GM19035 (cell line): ENCODE data around the gene OR2AG1.

Experiments used
- ATAC-seq: cut with Tn5 transposase; IDR thresholded peaks from one replicate; pipeline ENCODE4 v1.9.1; 2021; ENCODE audit not compliant: unreplicated experiment

OR2AG1 gene, protein sequence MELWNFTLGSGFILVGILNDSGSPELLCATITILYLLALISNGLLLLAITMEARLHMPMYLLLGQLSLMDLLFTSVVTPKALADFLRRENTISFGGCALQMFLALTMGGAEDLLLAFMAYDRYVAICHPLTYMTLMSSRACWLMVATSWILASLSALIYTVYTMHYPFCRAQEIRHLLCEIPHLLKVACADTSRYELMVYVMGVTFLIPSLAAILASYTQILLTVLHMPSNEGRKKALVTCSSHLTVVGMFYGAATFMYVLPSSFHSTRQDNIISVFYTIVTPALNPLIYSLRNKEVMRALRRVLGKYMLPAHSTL

GRCh38 chr11:6782720-6783119 lies at the start of gene OR2AG1:
OR2AG1 (plus strand) TSS chr11:6783020; CDS start chr11:6785038, 2,018 bp downstream.
- ATAC-seq: no peak

DNA sequence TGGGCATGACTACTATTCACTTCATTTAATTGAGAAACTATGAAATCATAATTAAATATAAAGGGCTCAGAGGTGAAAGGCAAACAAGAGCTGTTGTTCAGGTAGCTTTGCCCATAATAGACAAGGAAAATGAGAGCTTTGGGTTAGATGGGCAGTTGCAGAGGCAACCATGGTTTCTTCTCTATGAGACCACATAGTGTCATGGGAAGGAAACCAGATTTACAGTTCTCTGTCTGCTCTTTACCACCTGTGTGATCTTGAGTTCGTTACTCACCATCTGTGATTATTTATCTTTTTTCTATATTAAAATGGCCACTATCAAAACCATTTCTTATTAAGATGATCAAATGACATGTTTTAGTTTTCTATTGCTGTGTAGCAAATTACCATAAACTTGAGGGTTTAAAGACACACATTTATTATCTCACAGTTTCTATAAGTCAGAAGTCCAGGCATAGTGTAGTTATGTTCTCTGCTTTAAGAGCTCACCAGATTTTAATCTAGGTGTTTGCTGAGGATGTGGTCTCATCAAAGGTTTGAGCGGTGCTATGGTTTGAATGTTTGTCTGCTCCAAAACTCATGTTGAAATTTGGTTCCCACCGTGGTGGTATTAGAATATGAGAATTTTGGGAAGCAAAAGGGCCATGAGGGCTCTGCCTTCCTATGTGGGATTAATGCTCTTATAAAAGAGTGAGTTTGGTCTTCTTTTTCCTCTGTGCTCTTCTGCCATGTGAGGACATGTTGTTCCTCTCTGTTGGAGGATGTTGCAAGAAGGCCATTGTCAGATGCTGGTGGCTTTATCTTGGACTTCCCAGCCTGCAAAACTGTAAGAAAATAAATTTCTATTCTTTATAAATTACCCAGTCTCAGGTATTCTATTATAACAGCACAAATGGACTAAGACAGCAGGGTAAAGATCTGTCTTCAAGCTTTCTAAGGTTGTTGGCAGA lies 49.2 kb upstream of the OR2AG1 start:
- no peak for ATAC-seq

DNA sequence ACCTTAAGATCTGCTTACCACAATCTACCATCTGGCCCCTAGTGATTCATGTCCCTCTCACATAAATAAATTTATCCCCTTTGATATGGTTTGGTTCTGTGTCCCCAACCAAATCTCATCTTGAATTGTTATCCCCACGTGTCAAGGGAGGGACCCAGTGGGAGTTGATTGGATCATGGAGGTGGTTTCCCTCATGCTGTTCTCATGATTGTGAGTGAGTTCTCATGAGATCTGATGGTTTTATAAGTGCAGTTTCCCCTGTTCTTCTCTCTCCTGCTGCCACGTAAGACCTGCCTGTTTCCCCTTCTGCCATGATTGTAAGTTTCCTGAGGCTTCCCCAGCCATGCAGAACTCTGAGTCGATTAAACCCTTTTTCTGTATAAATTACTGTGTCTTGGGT lies 48.2 kb upstream of the OR2AG1 start:
- ATAC-seq: no peak

DNA sequence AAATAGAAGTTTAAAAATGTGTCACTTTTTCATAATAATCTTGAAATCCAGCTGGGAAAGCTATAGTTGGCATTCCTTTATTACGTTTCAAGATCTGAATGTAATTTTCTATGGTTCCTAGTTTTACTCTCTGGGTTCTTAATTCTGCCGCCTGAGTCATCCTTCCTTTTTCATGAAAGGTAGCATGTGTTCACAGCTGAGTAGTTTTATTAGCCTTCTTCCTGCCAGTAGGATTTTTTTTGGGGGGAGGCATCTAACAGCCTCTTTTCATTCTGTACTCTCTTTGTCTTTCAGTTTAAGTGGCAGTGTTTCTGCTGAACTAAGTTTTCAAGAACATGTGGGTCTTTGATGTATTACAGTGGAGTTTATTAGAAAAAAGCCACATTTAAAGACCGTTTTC lies 47.5 kb upstream of the OR2AG1 start:
- no peak for ATAC-seq

GRCh38 chr11:6736495-6737121 lies 46.2 kb upstream of the OR2AG1 start:
- ATAC-seq: no peak

- ATAC-seq: peak; percentile 78
Observed at GRCh38 chr11:6737872-6738466, 44.9 kb upstream of the OR2AG1 start.

DNA sequence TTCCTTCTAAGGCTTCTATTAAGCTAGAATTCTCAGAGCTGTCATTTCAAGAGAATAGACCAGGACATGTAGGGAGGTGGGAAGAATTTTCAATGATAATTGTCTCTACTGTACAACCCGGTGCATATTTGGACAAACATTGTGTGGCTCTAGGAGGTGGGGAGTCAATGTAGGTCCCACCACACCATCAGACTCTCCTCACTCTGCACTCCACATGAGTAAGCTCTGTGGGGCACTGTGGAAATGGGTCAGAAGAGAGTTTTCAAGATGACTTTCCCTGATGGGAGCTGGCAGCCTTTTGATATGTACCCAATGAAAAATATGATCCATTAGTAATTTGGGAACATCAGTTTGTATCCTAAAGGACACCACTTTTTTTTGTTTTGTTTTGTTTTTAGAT lies 44.2 kb upstream of the OR2AG1 start:
- no peak for ATAC-seq

DNA sequence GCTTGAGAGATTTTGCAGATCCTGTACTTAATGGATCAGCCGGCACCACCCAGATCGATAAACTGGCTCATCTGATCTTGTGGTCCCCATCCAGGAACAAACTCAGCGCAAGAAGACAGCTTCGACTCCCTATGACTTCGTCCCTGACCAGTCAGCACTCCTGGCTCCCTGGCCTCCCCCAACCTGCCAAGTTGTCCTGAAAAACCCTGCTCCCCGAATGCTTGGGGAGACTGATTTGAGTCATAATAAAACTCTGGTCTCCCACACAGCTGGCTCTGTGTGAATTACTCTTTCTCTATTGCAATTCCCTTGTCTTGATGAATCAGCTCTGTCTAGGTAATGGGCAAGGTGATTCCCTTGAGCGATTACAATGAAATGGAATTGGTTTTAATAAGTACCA lies 40.6 kb upstream of the OR2AG1 start:
- ATAC-seq: no peak

- ATAC-seq: no peak
Observed at GRCh38 chr11:6745018-6745417, 37.8 kb upstream of the OR2AG1 start.

DNA sequence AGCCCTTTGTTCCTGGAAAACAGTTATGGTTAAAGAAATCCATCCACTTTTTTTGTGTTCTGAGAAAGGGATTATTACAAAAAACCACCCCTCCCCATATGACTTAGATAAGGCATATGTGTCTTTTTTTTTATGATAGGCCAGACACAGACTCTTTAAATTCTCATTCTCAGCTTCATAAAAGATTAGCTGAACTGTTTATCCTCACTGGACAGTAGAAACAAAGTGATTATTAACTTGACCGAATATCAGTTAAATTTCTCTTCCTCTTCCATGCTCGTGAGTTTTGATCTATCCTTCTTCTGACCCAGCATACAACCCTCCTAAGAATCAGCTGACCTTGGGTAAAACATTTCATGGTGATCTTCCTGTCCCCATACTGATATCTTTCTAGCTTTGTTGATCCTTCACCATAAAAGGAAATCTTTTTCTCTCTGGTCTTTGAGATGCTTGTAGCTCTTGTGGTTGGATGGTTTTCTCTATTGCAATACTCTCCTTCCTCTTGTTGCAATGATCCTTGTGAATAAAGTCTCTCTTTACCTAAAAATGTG lies 37.3 kb upstream of the OR2AG1 start:
- ATAC-seq: peak; percentile 58

- ATAC-seq: peak; percentile 84
Observed at GRCh38 chr11:6746086-6746618, 36.7 kb upstream of the OR2AG1 start.

DNA sequence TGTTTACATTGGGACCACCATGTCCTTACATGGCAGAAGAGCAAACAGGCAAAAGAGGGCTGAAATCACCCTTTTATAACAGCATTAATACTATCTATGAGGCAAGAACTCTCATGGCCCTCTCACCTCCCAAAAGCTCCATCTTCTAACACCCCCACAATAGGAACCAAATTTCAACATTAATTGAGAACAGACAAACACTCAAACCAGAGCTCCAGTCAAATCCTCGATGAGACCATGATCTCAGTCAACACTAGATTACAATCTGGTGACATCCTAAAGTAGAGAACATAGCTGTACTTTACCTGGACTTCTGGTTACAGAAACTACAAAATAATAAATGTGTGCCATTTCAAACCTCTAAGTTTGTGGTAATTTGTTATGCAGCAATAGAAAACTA lies 36.2 kb upstream of the OR2AG1 start:
- no peak for ATAC-seq

- ATAC-seq: no peak
Observed at GRCh38 chr11:6747097-6747668, 35.6 kb upstream of the OR2AG1 start.

GRCh38 chr11:6755303-6755952 lies 27.4 kb upstream of the OR2AG1 start:
- ATAC-seq: no peak

DNA sequence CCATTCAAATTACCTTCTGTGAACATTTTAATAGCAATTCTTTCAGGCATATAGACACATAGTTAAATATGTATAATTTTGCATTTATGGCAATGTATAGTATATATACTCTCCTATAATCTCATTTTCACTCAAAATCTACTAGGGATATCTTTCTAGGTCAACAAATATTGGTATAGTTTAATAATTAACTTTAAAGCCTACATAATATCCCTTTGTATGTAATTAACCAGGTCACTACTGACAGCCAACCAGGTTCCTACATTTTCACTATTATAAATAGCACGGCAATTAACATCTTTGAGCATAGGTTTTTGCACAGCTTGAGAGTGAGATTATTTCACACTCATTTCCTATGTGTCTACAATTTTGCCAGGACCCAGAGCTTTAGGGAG lies 26.9 kb upstream of the OR2AG1 start:
- ATAC-seq: no peak

- peak; percentile 83 for ATAC-seq
Observed at GRCh38 chr11:6757373-6757967, 25.4 kb upstream of the OR2AG1 start.

DNA sequence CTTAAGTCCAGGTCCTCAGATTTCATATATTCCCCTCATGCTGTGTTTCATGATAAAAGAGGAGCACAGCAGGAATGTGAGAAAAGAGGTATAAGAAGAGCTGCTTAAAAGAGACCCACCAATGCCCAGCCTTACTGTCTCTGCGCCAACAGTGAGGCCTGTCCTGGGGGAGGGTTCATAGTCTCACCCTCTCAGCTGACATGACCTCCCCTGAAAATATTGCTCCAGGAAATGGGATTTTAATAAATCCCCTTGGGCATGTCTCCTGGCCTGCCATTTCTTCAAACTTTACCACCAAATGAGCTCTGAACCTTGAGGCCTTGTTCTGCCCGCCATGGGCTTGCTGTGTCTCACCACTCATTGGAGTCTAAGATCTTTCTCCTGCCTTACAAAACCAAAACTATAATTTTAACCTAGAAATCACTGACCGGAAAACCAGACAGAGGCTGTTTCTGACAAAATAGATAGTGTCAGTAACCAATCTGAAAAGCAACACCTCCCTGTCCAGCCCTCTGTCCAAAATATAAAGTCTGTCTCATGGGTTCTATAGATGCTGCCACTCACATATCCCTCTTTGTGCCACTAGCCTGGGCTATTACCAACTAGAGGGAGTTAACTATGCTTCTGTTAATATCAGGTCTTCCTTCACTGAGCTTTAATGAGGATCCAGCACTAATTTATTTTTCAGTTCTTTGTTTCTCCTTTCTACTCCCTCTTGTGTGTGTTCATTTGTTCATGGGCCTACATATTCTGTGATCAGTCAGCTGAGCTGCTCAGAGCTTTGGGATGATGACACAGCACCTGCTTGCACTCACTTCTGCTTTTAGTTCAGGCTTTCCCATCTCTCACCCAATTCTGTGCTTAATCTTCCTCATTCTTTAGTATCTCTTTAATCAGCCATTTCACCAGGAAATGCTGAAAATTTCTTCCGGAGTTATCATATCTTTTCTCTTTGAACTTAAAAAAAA lies 10.6 kb upstream of the OR2AG1 start, which contains the start of gene OR2AG2:
Gene OR2AG2, minus strand, starts transcription at position 51 of the 968 bp plus-strand sequence. CDS start 3,019 bp downstream, outside the sequence.
- peak; percentile 88 for ATAC-seq

DNA sequence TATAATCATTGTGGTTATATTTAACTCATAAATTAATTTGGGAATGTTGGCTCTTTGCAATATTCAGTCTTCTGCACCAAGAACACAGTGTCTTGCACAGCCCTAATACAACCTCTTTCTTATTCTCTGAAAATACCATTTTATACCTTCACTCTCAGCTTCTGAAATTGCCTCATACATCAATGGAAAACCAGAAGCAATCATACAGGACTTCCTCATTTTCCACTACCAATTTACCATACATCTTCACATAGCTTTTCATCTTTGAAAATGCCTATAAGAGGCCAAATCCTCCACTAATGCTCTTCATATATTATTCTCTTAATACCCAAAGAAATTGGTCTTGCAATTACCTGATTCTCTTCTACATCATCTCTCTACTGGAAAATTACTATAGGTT lies 4.3 kb upstream of the OR2AG1 start:
- ATAC-seq: no peak
